T-helper 17 cell (primary cell): Measurements from ENCODE around the gene PCDHGA9. TPM values are rescaled to one million over a fixed set of nuclear protein-coding genes. Genes with fewer than 3 reads are reported as not detected.

Experiments used
- ATAC-seq: fragments of 150-1000 bp; cut with Tn5 transposase; 2 replicates; pipeline ENCODE4 v1.10.0; 2021; ENCODE audit warnings: mild to moderate bottlenecking, moderate library complexity
- DNase-seq, 3 donors: peaks; one replicate each; pipeline versions ENCODE4 v3.0.0 to v3.0.0-alpha.2; 2020 to 2021
- H3K9me3 ChIP-seq: one replicate; pipeline ENCODE4 v1.7.0; 2013; ENCODE audit warnings: low read length, mild to moderate bottlenecking; ENCODE audit not compliant: control insufficient read depth, poor library complexity, severe bottlenecking
- H3K27ac Mint-ChIP-seq: one replicate; pipeline ENCODE4 v1.8.0; 2022; ENCODE audit warnings: mild to moderate bottlenecking, moderate library complexity, mixed read lengths
- H3K27me3 Mint-ChIP-seq: one replicate; pipeline ENCODE4 v1.8.0; 2022; ENCODE audit warnings: mixed read lengths
- H3K36me3 Mint-ChIP-seq: one replicate; pipeline ENCODE4 v1.8.0; 2022; ENCODE audit warnings: low read depth, mixed read lengths
- H3K4me1 Mint-ChIP-seq: one replicate; pipeline ENCODE4 v1.8.0; 2022; ENCODE audit warnings: mild to moderate bottlenecking, mixed read lengths
- H3K4me3 Mint-ChIP-seq: one replicate; pipeline ENCODE4 v1.8.0; 2022; ENCODE audit warnings: mild to moderate bottlenecking, moderate library complexity, mixed read lengths
- total RNA-seq, 4 donors: library from RNA in 2 of 4; stranded (reverse) in 2 of 4; gene quantifications; one replicate each; pipeline ENCODE4 v1.2.3 and lab custom pipeline; 2022 to 2026

Gene PCDHGA9
- total RNA-seq (not detected), total RNA-seq (lab: John Stamatoyannopoulos, UW) (0 reads per million in 2 donors)

DNA sequence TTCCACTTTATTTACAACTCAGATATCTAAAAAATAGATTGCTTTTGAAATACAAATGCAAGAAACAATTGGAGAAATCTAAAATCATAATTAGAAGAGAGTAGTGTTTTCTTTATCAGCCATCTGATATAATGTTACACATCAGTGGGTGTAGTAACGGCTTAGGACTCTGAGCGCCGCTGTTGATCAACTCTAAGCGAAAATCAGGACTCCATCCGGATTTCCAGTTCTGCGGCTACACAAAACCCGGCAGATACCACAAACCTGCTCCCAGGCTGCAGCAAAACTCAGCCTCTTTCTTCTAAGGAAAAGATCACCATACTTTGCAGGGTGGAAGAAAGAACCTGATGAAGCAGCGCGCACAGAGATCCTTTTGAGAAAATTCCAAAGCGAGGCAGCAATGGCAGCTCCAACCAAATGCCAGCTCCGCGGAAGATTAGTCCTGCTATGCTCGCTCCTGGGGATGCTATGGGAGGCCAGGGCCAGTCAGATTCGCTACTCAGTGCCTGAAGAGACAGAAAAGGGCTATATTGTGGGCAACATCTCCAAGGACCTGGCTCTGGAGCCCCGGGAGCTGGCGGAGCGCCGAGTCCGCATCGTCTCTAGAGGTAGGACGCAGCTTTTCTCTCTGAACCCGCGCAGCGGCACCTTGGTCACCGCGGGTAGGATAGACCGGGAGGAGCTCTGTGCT lies at the start of gene PCDHGA9:
Gene PCDHGA9 (plus strand): TSS at position 226 of the 691 bp plus-strand sequence. CDS start 175 bp downstream, at position 401.
- no peaks in the 10 kb centered on the region for H3K4me1 Mint-ChIP-seq
- H3K36me3 Mint-ChIP-seq, result peaks cover 5% of the 10 kb centered on the region
- DNase-seq (no peak), ATAC-seq (no peak)
- H3K27ac Mint-ChIP-seq, result peak within 1 kb of the TSS; percentile 53
- H3K27me3 Mint-ChIP-seq, result peaks cover 47% of the 10 kb centered on the region
- peaks cover 4% of the 10 kb centered on the region for H3K9me3 ChIP-seq
- H3K4me3 Mint-ChIP-seq, result peak within 1 kb of the TSS; percentile 70

- DNase-seq, result no peak
- peaks cover 40% of the 10 kb centered on the region for H3K27me3 Mint-ChIP-seq
Observed at GRCh38 chr5:141354900-141355469, 47.6 kb upstream of the PCDHGA9 start, which contains the start of gene PCDHGA4. TSS of gene PCDHGA4 (plus strand) at chr5:141355021. CDS start at chr5:141355108, 87 bp downstream.

DNA sequence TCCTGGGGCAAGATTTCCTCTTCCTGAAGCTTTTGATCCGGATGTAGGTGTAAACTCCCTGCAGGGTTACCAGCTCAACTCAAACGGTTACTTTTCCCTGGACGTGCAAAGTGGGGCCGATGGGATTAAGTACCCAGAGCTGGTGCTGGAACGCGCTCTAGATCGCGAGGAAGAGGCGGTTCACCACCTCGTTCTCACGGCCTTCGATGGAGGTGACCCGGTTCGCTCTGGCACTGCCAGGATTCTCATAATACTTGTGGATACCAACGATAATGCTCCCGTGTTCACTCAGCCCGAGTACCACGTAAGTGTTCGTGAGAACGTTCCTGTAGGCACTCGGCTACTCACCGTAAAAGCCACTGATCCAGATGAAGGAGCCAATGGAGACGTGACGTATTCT lies 46.9 kb upstream of the PCDHGA9 start:
- peaks cover 2% of the 10 kb centered on the region for H3K36me3 Mint-ChIP-seq
- no peak overlapping the region for H3K27ac Mint-ChIP-seq
- peak overlapping the region; percentile 7 for H3K4me3 Mint-ChIP-seq
- no peaks in the 10 kb centered on the region for H3K4me1 Mint-ChIP-seq
- ATAC-seq (no peak), DNase-seq (no peak)
- H3K9me3 ChIP-seq, result peaks cover 3% of the 10 kb centered on the region
- H3K27me3 Mint-ChIP-seq, result peaks cover 39% of the 10 kb centered on the region

More at GRCh38 chr5:141354900-141355469, 47.6 kb upstream of the PCDHGA9 start, which contains the start of gene PCDHGA4:
- peaks cover 4% of the 10 kb centered on the region for H3K9me3 ChIP-seq
- ATAC-seq, result no peak
- H3K4me3 Mint-ChIP-seq, result peak within 1 kb of the TSS; percentile 7
- H3K36me3 Mint-ChIP-seq, result peaks cover 2% of the 10 kb centered on the region
- no peak within 1 kb of the TSS for H3K27ac Mint-ChIP-seq
- no peaks in the 10 kb centered on the region for H3K4me1 Mint-ChIP-seq

DNA sequence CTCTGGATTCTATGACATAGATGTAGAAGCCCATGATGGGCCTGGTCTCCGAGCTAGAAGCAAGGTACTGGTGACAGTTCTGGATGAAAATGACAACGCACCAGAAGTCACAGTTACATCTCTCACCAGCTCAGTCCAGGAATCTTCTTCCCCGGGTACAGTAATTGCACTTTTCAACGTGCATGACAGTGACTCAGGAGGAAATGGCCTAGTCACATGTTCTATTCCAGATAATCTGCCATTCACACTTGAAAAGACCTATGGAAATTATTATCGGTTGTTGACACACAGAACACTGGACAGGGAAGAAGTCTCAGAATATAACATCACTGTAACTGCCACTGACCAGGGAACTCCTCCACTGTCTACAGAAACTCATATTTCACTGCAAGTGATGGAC lies 46.4 kb upstream of the PCDHGA9 start:
- H3K27me3 Mint-ChIP-seq, result peaks cover 43% of the 10 kb centered on the region
- no peaks in the 10 kb centered on the region for H3K9me3 ChIP-seq
- no peak for ATAC-seq

DNA sequence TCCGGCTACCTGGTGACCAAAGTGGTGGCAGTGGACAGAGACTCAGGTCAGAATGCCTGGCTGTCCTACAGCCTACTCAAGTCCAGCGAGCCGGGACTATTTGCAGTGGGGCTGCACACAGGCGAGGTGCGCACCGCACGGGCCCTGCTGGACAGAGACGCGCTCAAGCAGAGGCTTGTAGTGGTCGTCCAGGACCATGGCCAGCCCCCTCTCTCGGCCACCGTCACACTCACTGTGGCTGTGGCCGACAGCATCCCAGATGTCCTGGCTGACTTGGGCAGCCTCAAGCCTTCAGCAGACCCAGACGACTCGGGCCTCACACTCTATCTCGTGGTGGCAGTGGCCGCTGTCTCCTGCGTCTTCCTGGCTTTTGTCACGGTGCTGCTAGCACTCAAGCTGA lies 45.6 kb upstream of the PCDHGA9 start:
- H3K36me3 Mint-ChIP-seq, result peaks cover 2% of the 10 kb centered on the region
- no peaks in the 10 kb centered on the region for H3K4me1 Mint-ChIP-seq
- H3K9me3 ChIP-seq, result no peaks in the 10 kb centered on the region
- H3K4me3 Mint-ChIP-seq, result no peak overlapping the region
- DNase-seq (no peak), ATAC-seq (no peak)
- H3K27ac Mint-ChIP-seq, result no peak overlapping the region
- H3K27me3 Mint-ChIP-seq, result peaks cover 45% of the 10 kb centered on the region

More for the DNA sequence above, 46.4 kb upstream of the PCDHGA9 start:
- no peak overlapping the region for H3K4me3 Mint-ChIP-seq
- H3K36me3 Mint-ChIP-seq, result peaks cover 2% of the 10 kb centered on the region
- DNase-seq, result no peak
- no peaks in the 10 kb centered on the region for H3K4me1 Mint-ChIP-seq
- no peak overlapping the region for H3K27ac Mint-ChIP-seq

GRCh38 chr5:141359790-141360426 lies 42.7 kb upstream of the PCDHGA9 start, which contains the start of gene PCDHGB2:
TSS of gene PCDHGB2 (plus strand) at chr5:141359994. CDS start at chr5:141360136, 142 bp downstream.
- ATAC-seq (peak; percentile 40), DNase-seq (no peak)
- Mint-ChIP-seq H3K27me3 (peaks cover 49% of the 10 kb centered on the region), H3K27ac (no peak within 1 kb of the TSS), H3K36me3 (peaks cover 8% of the 10 kb centered on the region), H3K4me3 (peak within 1 kb of the TSS; percentile 52), H3K4me1 (no peaks in the 10 kb centered on the region)
- H3K9me3 ChIP-seq, result peaks cover 8% of the 10 kb centered on the region

DNA sequence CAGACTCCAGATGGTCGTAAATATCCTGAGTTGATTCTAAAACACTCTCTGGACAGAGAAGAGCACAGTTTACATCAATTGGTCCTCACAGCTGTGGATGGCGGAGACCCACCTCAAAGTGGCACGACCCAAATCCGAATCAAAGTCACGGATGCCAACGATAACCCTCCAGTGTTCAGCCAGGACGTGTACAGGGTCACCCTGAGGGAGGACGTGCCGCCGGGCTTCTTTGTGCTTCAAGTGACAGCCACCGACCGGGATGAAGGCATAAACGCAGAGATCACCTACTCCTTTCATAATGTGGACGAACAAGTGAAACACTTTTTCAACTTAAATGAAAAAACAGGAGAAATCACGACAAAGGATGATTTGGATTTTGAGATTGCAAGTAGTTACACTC lies 41.9 kb upstream of the PCDHGA9 start:
- H3K9me3 ChIP-seq, result peaks cover 14% of the 10 kb centered on the region
- Mint-ChIP-seq H3K27ac (no peak overlapping the region), H3K4me3 (no peak overlapping the region), H3K27me3 (peaks cover 49% of the 10 kb centered on the region), H3K4me1 (no peaks in the 10 kb centered on the region), H3K36me3 (peaks cover 8% of the 10 kb centered on the region)
- ATAC-seq (no peak), DNase-seq (no peak)

GRCh38 chr5:141362719-141363118 lies 39.9 kb upstream of the PCDHGA9 start:
- no peak overlapping the region for H3K27ac Mint-ChIP-seq
- ATAC-seq, result no peak
- DNase-seq, result no peak
- H3K4me1 Mint-ChIP-seq, result no peaks in the 10 kb centered on the region
- H3K9me3 ChIP-seq, result peaks cover 19% of the 10 kb centered on the region
- H3K4me3 Mint-ChIP-seq, result no peak overlapping the region
- peaks cover 11% of the 10 kb centered on the region for H3K36me3 Mint-ChIP-seq
- H3K27me3 Mint-ChIP-seq, result peaks cover 57% of the 10 kb centered on the region

DNA sequence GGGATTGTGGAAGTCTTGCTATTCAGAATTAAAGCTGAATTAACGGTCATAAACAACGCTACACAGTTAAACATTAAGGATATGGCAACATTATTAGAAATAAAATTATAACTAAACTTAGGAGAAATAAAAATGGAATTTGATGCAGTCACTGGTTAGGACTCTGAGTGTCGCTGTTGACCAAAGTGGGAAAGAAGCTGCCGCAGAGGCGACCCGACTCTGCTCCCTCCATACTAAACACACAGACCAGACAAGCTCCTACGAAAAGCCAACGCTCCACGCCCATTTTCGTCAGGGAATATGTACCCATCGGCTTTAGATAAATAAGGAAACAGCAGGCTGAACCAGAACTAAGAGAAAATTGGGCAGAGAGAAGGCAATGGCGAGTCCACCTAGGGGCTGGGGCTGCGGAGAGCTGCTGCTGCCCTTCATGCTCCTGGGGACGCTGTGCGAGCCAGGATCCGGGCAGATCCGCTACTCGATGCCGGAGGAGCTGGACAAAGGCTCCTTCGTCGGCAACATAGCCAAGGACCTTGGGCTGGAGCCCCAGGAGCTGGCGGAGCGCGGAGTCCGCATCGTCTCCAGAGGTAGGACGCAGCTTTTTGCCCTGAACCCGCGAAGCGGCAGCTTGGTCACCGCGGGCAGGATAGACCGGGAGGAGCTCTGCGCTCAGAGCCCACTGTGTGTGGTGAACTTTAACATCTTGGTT lies 38.5 kb upstream of the PCDHGA9 start, which contains the start of gene PCDHGA5:
Gene PCDHGA5 (plus strand): TSS at position 211 of the 709 bp plus-strand sequence. CDS start 169 bp downstream, at position 380.
- ATAC-seq, result no peak
- Mint-ChIP-seq H3K27me3 (peaks cover 51% of the 10 kb centered on the region), H3K4me3 (no peak within 1 kb of the TSS), H3K27ac (peak within 1 kb of the TSS; percentile 8), H3K4me1 (no peaks in the 10 kb centered on the region), H3K36me3 (peaks cover 10% of the 10 kb centered on the region)
- DNase-seq, result no peak
- H3K9me3 ChIP-seq, result peaks cover 19% of the 10 kb centered on the region

DNA sequence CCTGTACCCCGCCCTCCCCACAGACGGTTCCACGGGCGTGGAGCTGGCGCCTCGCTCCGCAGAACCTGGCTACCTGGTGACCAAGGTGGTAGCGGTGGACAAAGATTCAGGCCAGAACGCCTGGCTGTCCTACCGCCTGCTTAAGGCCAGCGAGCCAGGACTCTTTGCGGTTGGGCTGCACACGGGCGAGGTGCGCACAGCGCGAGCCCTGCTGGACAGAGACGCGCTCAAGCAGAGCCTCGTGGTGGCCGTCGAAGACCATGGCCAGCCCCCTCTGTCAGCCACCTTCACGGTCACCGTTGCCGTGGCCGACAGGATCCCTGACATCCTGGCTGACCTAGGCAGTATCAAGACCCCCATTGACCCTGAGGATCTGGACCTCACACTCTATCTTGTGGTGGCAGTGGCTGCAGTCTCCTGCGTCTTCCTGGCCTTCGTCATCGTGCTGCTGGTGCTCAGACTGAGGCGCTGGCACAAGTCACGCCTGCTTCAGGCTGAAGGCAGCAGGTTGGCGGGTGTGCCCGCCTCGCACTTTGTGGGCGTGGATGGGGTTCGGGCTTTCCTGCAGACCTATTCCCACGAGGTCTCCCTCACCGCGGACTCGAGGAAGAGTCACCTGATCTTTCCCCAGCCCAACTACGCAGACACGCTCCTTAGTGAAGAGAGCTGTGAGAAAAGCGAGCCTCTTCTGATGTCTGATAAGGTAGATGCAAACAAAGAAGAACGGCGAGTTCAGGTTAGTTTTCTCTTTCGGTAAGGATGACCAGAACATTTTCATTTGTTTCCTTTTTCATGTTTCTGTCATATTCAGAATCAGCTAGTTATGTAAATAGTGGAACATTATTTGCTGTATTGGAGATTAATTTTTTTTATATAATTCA lies 36.3 kb upstream of the PCDHGA9 start:
- ATAC-seq (no peak), DNase-seq (no peak)
- peaks cover 10% of the 10 kb centered on the region for H3K36me3 Mint-ChIP-seq
- no peak overlapping the region for H3K27ac Mint-ChIP-seq
- H3K4me3 Mint-ChIP-seq, result no peak overlapping the region
- H3K27me3 Mint-ChIP-seq, result peaks cover 55% of the 10 kb centered on the region
- peaks cover 19% of the 10 kb centered on the region for H3K9me3 ChIP-seq
- no peaks in the 10 kb centered on the region for H3K4me1 Mint-ChIP-seq

DNA sequence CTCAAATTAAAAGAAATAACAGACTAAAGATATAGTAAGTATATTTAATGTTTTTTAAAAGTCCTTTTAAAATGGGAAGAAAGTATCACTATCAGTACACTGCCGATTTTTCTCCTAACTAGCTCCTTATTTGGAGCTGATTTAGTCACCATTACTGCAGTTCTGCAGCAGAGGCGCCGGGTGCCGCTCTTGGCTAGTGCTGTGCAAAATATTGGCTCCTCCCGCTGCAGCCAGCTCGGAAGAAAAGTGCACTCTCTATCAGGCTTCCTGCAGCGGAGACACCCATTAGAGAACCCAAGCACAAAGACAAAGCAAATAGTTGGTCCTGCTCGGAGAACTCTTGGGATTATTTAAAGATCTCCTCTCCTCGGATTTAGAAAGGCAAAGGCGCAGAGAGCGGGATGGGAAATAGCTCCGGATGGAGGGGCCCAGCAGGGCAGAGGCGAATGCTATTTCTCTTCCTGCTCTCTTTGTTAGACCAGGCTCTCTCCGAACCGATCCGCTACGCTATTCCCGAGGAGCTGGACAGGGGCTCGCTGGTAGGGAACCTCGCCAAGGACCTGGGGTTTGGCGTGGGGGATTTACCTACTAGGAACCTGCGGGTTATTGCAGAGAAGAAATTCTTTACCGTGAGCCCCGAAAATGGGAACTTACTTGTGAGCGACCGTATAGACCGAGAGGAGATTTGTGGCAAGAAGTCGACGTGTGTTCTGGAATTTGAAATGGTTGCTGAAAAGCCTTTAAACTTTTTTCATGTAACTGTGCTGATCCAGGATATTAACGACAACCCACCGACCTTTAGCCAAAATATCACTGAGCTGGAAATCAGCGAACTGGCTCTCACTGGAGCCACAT lies 32.4 kb upstream of the PCDHGA9 start, which contains the start of gene PCDHGB3:
Gene PCDHGB3 (plus strand): TSS at position 249 of the 855 bp plus-strand sequence. CDS start 153 bp downstream, at position 402.
- ATAC-seq (peak; percentile 83), DNase-seq (no peak)
- H3K27me3 Mint-ChIP-seq, result peaks cover 41% of the 10 kb centered on the region
- peak within 1 kb of the TSS; percentile 82 for H3K4me3 Mint-ChIP-seq
- no peaks in the 10 kb centered on the region for H3K4me1 Mint-ChIP-seq
- H3K27ac Mint-ChIP-seq, result no peak within 1 kb of the TSS
- H3K36me3 Mint-ChIP-seq, result peaks cover 5% of the 10 kb centered on the region
- peaks cover 12% of the 10 kb centered on the region for H3K9me3 ChIP-seq
